Suprapubic skin (tissue), 4 donors: Measurements from ENCODE around the gene GGA1. TPM values are rescaled to one million over a fixed set of nuclear protein-coding genes. Genes with fewer than 3 reads are reported as not detected.
A peak's percentile ranks its signal among the peaks of the same experiment; 100 is the strongest.
"Not testable (repeated sequence)": the region's sequence is repeated elsewhere in the genome, so short reads cannot be mapped to it uniquely, and the experiment has no call there.

Experiments used
- DNase-seq, 2 donors: peaks; one replicate each; pipeline ENCODE4 v3.0.0-alpha.2; 2019; ENCODE audit warnings: low spot score in 2 of 2
- H3K27ac ChIP-seq: fragments of 200-600 bp; sonication (generic); one replicate; pipeline ENCODE4 v1.5.1; 2019
- H3K27me3 ChIP-seq: fragments of 200-600 bp; sonication (generic); one replicate; pipeline ENCODE4 v1.5.1; 2019
- H3K36me3 ChIP-seq: fragments of 200-600 bp; sonication (generic); one replicate; pipeline ENCODE4 v1.5.1; 2019
- H3K4me1 ChIP-seq: fragments of 200-600 bp; sonication (generic); one replicate; pipeline ENCODE4 v1.5.1; 2019
- H3K4me3 ChIP-seq: fragments of 200-600 bp; sonication (generic); one replicate; pipeline ENCODE4 v1.5.1; 2019; ENCODE audit warnings: mild to moderate bottlenecking
- H3K9me3 ChIP-seq: fragments of 200-600 bp; sonication (generic); one replicate; pipeline ENCODE4 v1.5.1; 2019
- CTCF ChIP-seq, 2 donors: fragments of 200-600 bp in 1 of 2; fragments of 450-650 bp in 1 of 2; sonication (generic) in 1 of 2; IDR thresholded peaks; one replicate each; pipeline ENCODE4 v1.5.1; 2016 to 2019; ENCODE audit warnings: antibody characterized with exemption in 2 of 2, mild to moderate bottlenecking in 1 of 2, moderate library complexity in 1 of 2
- EP300 ChIP-seq: sonication (generic); formaldehyde crosslinking; IDR thresholded peaks from one replicate; pipeline ENCODE4 v1.6.1; 2017; ENCODE audit warnings: antibody characterized with exemption
- POLR2A ChIP-seq, 2 donors: fragments of 450-650 bp; IDR thresholded peaks; one replicate each; pipeline ENCODE4 v1.6.1; 2017; ENCODE audit warnings: antibody characterized with exemption in 2 of 2, mild to moderate bottlenecking in 2 of 2, moderate library complexity in 2 of 2
- POLR2AphosphoS5 ChIP-seq, 3 donors: sonication (generic); formaldehyde crosslinking; IDR thresholded peaks; one replicate each; pipeline ENCODE4 v1.6.1; 2017; ENCODE audit warnings: antibody characterized with exemption in 3 of 3
- WGBS: methylation state at CpG from one replicate; pipeline ENCODE4 v1.1.5; 2018; 5-methylcytosine and 5-hydroxymethylcytosine counted together
- total RNA-seq, 4 donors: library from RNA; depleted of rRNA; stranded (reverse); fragments of >200 nt; gene quantifications; one replicate each; pipeline ENCODE4 v1.1.0, GENCODE V29; 2016

GGA1 gene
- total RNA-seq, 4 donors from 2014 or later = 52.8 to 124 (median 65.3) TPM

GRCh38 chr22:37655252-37655563 is 46.6 kb downstream of the GGA1 start:
- Histone ChIP-seq H3K27me3 (no peaks in the 10 kb centered on the region), H3K9me3 (no peaks in the 10 kb centered on the region), H3K4me3 (no peak overlapping the region), H3K4me1 (peaks cover 21% of the 10 kb centered on the region), H3K36me3 (peaks cover 45% of the 10 kb centered on the region), H3K27ac (no peak overlapping the region)
- WGBS = 83% methylated on average over 17 of the region's 17 CpGs
- TF ChIP-seq EP300 = no peak
- TF ChIP-seq POLR2A (IDR thresholded peaks at IDR 0.05) = no peak
- TF ChIP-seq CTCF (IDR thresholded peaks at IDR 0.05) = no peak
- no peak for TF ChIP-seq POLR2AphosphoS5 (IDR thresholded peaks at IDR 0.05)
- DNase-seq = no peak

GRCh38 chr22:37656583-37656982 is 47.9 kb downstream of the GGA1 start:
- not testable (repeated sequence) for H3K27ac ChIP-seq, DNase-seq, H3K9me3 ChIP-seq, H3K4me3 ChIP-seq, H3K27me3 ChIP-seq
- H3K36me3 ChIP-seq = peaks cover 31% of the 10 kb centered on the region
- 89% methylated on average over 4 of the region's 4 CpGs for WGBS
- H3K4me1 ChIP-seq = peaks cover 35% of the 10 kb centered on the region

GRCh38 chr22:37657590-37658132 is 49.0 kb downstream of the GGA1 start:
- Histone ChIP-seq H3K4me3 (peak overlapping the region; percentile 63), H3K4me1 (peaks cover 36% of the 10 kb centered on the region), H3K27ac (peak overlapping the region; percentile 36), H3K9me3 (no peaks in the 10 kb centered on the region), H3K27me3 (no peaks in the 10 kb centered on the region), H3K36me3 (peaks cover 21% of the 10 kb centered on the region)
- 7% methylated on average over 5 of the region's 6 CpGs for WGBS
- DNase-seq = no peak
- no peak for TF ChIP-seq EP300
- TF ChIP-seq CTCF (IDR thresholded peaks at IDR 0.05) = no peak
- no peak for TF ChIP-seq POLR2A (IDR thresholded peaks at IDR 0.05)
- no peak for TF ChIP-seq POLR2AphosphoS5 (IDR thresholded peaks at IDR 0.05)

- H3K27me3 ChIP-seq = no peaks in the 10 kb centered on the region
- H3K4me1 ChIP-seq = peaks cover 36% of the 10 kb centered on the region
- peaks cover 13% of the 10 kb centered on the region for H3K36me3 ChIP-seq
- peak within 1 kb of the TSS; percentile 63 for H3K4me3 ChIP-seq
- no peaks in the 10 kb centered on the region for H3K9me3 ChIP-seq
- H3K27ac ChIP-seq = peak within 1 kb of the TSS; percentile 70
- WGBS = 1% methylated on average over 30 of the region's 101 CpGs
- peak; percentile 99 to 100 for DNase-seq
- TF ChIP-seq POLR2AphosphoS5 (IDR thresholded peaks at IDR 0.05) (peak in 1 of 3 donors; percentile 68), EP300 (no peak), CTCF (IDR thresholded peaks at IDR 0.05) (no peak), POLR2A (IDR thresholded peaks at IDR 0.05) (peak in 1 of 2 donors; percentile 26)
Observed at GRCh38 chr22:37658133-37659065, 49.8 kb downstream of the GGA1 start, which contains the start of gene PDXP. TSS of gene PDXP (plus strand) at chr22:37658723. CDS start at chr22:37658783, 60 bp downstream.

- Histone ChIP-seq H3K27me3 (no peaks in the 10 kb centered on the region), H3K4me3 (peak overlapping the region; percentile 63), H3K9me3 (no peaks in the 10 kb centered on the region), H3K36me3 (peaks cover 4% of the 10 kb centered on the region), H3K27ac (no peak overlapping the region), H3K4me1 (peaks cover 36% of the 10 kb centered on the region)
- no peak for DNase-seq
- WGBS = 6% methylated on average over 23 of the region's 68 CpGs
- TF ChIP-seq POLR2A (IDR thresholded peaks at IDR 0.05) (no peak), CTCF (IDR thresholded peaks at IDR 0.05) (no peak), EP300 (no peak), POLR2AphosphoS5 (IDR thresholded peaks at IDR 0.05) (no peak)
Observed at GRCh38 chr22:37659066-37659896, 50.6 kb downstream of the GGA1 start.
